Neutrophil (primary cell): ENCODE results near the gene S1PR1.
"Not testable (repeated sequence)": the region's sequence is repeated elsewhere in the genome, so short reads cannot be mapped to it uniquely, and the experiment has no call there.

Source experiments
- H3K27ac ChIP-seq: fragments of 200-600 bp; sonication (generic); 2 replicates; pipeline ENCODE4 v1.5.1; 2016; ENCODE audit warnings: mild to moderate bottlenecking, moderate library complexity
- H3K27me3 ChIP-seq: fragments of 200-600 bp; sonication (generic); 2 replicates; pipeline ENCODE4 v1.6.0; 2016; ENCODE audit warnings: mild to moderate bottlenecking
- H3K36me3 ChIP-seq: fragments of 200-600 bp; sonication (generic); 2 replicates; pipeline ENCODE4 v1.5.1; 2017
- H3K4me1 ChIP-seq, 2 experiments: fragments of 200-600 bp in 1 of 2; sonication (generic) in 1 of 2; 1 replicate in 1 of 2; 2 replicates in 1 of 2; pipeline versions ENCODE4 v1.5.1 to v1.6.1; 2013 to 2016; ENCODE audit warnings: low read depth in 1 of 2, low read length in 1 of 2, mild to moderate bottlenecking in 1 of 2, moderate library complexity in 1 of 2; ENCODE audit not compliant: control insufficient read depth in 1 of 2, insufficient read depth in 1 of 2
- H3K4me3 ChIP-seq, 2 experiments: fragments of 200-600 bp in 1 of 2; sonication (generic) in 1 of 2; 1 replicate in 1 of 2; 2 replicates in 1 of 2; pipeline ENCODE4 v1.5.1; 2013 to 2016; ENCODE audit warnings: low read depth in 1 of 2, low read length in 1 of 2, mild to moderate bottlenecking in 1 of 2, moderate library complexity in 1 of 2
- H3K9me3 ChIP-seq: fragments of 200-600 bp; sonication (generic); 2 replicates; pipeline ENCODE4 v1.5.1; 2016
- TF ChIP-seq, protein P1 (sequence below): fragments of 200-600 bp; sonication (generic); IDR thresholded peaks from 2 replicates; pipeline ENCODE4 v1.5.1; 2016; ENCODE audit warnings: antibody characterized with exemption

Gene S1PR1

DNA sequence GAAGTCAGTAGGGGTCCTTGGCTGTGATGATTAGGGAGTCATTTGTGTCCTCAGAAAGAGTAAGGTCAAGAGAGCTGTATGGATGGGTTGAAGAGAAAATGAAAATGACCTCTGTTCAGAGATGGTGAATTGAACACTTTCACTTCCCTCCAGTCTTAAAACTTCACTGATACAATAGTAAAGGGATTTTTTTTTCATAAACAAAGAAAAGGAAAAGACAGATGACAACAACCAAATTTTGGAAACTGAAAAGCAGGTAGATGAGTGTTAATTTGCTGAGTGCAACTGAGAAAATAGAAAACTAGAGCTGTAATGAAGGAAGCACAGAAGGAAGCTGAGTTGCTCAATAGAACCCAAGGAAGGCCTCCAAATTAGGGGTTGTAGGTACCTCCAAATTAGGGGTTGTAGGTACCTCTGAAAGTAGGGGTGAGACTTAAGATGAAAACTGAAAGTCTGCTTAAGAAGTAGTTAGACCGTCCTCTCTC is 14.8 kb upstream of the S1PR1 start:
- Histone ChIP-seq H3K4me3 (no peak overlapping the region), H3K36me3 (no peaks in the 10 kb centered on the region), H3K27me3 (no peaks in the 10 kb centered on the region), H3K27ac (no peak overlapping the region), H3K4me1 (no peaks in the 10 kb centered on the region), H3K9me3 (no peaks in the 10 kb centered on the region)
- TF ChIP-seq, protein P1, sequence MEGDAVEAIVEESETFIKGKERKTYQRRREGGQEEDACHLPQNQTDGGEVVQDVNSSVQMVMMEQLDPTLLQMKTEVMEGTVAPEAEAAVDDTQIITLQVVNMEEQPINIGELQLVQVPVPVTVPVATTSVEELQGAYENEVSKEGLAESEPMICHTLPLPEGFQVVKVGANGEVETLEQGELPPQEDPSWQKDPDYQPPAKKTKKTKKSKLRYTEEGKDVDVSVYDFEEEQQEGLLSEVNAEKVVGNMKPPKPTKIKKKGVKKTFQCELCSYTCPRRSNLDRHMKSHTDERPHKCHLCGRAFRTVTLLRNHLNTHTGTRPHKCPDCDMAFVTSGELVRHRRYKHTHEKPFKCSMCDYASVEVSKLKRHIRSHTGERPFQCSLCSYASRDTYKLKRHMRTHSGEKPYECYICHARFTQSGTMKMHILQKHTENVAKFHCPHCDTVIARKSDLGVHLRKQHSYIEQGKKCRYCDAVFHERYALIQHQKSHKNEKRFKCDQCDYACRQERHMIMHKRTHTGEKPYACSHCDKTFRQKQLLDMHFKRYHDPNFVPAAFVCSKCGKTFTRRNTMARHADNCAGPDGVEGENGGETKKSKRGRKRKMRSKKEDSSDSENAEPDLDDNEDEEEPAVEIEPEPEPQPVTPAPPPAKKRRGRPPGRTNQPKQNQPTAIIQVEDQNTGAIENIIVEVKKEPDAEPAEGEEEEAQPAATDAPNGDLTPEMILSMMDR, result no peak

DNA sequence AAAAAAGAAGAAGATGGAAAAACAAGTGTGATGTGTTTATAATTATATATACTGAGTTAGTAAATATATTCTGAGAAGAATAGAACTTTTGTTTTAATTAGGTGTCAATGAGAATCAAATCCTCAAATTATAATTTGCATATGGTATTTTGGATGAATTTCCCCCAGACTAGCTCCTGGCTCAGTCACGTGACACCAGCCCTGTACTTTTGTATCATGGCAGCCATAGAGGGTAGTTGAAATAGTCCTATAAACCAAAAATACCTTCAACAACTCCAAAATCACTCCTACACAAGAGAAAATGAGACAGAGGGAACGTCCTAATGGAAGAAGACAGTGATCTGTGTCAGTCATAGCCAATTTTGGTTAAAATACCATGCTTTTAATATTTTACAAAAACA is 9.0 kb upstream of the S1PR1 start:
- H3K36me3 ChIP-seq, result no peaks in the 10 kb centered on the region
- H3K9me3 ChIP-seq, result no peaks in the 10 kb centered on the region
- TF ChIP-seq, protein P1, result no peak
- H3K27me3 ChIP-seq, result peaks cover 2% of the 10 kb centered on the region
- H3K4me3 ChIP-seq, result no peak overlapping the region
- no peaks in the 10 kb centered on the region for H3K4me1 ChIP-seq
- no peak overlapping the region for H3K27ac ChIP-seq

DNA sequence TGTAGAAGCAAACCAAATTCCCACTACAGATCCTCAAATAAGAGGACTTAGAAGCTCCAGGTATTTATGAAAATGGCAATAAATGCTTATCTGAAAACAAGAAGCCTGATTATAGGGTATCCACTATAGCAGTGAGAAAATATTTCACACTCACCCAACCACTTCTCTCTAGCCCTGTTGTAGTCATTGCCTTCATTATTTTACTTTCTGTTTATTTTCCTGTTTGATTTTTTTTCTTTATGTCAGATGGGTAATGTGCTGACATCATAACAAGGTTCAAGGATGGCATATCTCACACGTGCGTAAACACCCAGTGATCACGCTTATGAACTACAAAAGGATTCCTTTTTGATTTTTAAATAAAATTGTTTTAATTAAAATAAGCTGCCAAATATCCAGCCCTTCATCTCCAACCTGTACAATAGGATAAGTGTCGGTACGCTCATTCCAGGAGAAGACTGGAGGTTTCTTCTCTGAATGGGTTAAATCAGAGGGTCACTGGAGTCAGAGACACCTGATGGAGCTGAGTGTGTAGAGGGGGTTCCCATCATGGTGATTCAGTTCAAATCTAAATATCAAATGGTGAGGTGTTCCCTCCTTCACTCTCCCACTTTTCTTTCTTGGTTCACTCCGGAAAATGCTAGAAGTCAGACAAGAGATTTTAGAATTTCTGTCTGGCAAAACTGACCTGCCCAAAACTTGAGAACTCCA is 8.2 kb upstream of the S1PR1 start:
- peaks cover 10% of the 10 kb centered on the region for H3K27me3 ChIP-seq
- TF ChIP-seq, protein P1, result no peak
- H3K9me3 ChIP-seq, result no peaks in the 10 kb centered on the region
- no peaks in the 10 kb centered on the region for H3K4me1 ChIP-seq
- no peaks in the 10 kb centered on the region for H3K36me3 ChIP-seq
- no peak overlapping the region for H3K27ac ChIP-seq
- H3K4me3 ChIP-seq, result no peak overlapping the region

DNA sequence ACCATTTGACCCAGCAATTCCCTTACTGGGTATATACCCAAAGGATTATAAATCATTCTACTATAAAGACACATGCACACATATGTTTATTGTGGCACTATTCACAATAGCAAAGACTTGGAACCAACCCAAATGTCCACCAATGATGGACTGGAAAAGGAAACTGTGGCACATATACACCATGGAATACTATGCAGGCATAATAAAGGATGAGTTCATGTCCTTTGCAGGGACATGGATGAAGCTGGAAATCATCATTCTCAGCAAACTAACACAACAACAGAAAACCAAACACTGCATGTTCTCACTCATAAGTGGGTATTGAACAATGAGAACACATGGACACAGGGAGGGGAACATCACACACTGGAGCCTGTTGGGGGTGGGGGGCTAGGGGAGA is 4.6 kb upstream of the S1PR1 start:
- H3K4me3 ChIP-seq, H3K9me3 ChIP-seq, H3K36me3 ChIP-seq, H3K27ac ChIP-seq: not testable (repeated sequence)
- Histone ChIP-seq H3K4me1 (peaks cover 13 to 14% of the 10 kb centered on the region in 2 experiments), H3K27me3 (peaks cover 46% of the 10 kb centered on the region)

DNA sequence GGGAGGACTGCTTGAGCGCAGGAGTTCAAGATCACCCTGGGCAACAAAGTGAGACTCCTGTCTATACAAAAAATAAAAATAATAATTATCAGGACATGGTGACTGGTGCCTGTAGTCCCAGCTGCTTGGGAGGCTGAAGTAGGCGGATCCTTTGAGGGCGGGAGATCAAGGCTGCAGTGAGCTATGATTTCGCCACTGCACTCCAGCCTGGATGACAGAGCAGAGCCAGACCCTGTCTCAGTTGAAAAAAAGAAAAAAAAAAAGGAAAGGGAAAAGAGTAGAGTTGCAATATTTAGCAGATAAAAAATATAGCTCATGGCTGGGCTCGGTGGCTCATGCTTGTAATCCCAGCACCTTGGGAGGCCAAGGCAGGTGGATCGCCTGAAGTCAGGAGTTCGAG is 3.3 kb upstream of the S1PR1 start:
- Histone ChIP-seq H3K9me3 (no peaks in the 10 kb centered on the region), H3K4me1 (peaks cover 19 to 27% of the 10 kb centered on the region in 2 experiments), H3K36me3 (no peaks in the 10 kb centered on the region), H3K27me3 (peaks cover 59% of the 10 kb centered on the region), H3K27ac (no peak overlapping the region), H3K4me3 (no peak overlapping the region)
- TF ChIP-seq, protein P1, result no peak

DNA sequence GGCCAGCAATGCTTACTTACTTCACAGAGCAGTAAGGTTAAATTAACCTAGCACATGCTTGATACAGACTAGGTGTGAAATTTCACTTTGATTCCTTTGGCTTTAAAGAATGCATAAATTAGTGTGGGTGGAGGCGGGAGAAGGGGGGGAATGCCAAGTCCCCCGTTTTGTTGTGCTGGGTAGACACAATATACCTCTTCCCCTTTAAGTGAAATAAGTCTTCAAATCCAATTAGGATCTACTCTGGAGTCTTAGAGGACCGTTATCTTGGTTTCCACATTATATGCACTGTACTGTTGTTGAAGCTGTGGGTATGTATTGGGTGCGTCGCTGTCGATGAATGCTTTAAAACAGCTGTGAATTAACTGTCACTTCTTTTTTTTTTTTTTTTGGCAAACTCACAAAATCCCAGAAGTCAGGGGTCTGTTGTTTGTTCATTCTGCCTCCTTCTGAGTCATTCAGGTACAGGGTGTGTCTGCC is 1.6 kb upstream of the S1PR1 start:
- Histone ChIP-seq H3K36me3 (no peaks in the 10 kb centered on the region), H3K27me3 (peaks cover 76% of the 10 kb centered on the region), H3K9me3 (no peaks in the 10 kb centered on the region), H3K4me3 (no peak overlapping the region), H3K4me1 (peaks cover 22 to 32% of the 10 kb centered on the region in 2 experiments), H3K27ac (no peak overlapping the region)
- TF ChIP-seq, protein P1, result no peak
